GM15510 (cell line): ENCODE results near the gene ASTN1.

Experiments
- POLR2A ChIP-seq: IDR thresholded peaks from 3 replicates; pipeline ENCODE4 v1.6.1; 2011; ENCODE audit warnings: borderline replicate concordance; ENCODE audit not compliant: insufficient read length; ENCODE audit errors: extremely low read depth

ASTN1 gene

DNA sequence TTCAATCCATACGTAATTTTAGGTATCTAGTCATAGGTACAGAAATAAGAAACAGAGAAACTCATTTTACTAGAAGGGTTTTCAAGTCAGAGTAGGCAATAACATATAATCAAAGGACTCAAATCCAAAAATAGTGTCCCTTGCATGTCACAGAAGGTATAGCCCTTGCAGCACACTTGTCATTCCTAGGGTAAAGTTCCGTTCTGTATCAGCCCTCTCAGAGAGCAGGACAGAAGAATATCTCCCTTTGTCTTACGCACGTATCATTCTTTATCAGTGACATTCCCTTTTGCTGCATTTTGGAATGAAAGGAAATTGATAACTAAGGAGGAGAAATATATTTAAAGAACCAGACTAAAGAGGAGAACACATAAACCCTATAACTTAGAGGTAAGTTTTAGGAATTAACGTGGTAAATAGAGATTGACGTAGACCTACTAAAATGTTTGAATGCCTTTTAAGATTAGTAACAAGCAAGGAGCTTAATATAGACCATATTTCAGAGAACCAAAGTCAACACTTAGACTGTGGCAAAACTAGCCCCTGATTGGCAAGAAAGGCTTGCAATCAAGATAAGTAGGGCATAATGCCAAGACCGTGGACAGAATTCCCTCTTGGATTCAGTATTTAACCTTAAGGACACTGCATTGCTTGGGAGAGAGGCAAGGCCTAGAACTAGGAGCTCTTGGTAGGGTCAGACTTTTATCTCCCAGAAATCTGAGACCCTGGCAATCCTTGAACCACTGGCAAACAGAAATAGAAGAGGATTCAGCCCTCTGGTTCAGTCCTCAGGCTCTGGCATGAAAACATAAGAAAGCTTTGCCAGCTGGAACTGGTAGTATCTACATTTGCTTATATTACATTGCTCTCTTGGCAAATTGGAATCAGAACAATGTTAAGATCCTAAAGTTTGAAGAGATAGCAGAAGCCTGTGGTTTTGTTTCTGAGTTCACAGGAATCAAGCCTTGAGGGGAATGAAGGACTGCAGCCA lies 232.1 kb downstream of the ASTN1 start:
- TF ChIP-seq POLR2A = no peak

DNA sequence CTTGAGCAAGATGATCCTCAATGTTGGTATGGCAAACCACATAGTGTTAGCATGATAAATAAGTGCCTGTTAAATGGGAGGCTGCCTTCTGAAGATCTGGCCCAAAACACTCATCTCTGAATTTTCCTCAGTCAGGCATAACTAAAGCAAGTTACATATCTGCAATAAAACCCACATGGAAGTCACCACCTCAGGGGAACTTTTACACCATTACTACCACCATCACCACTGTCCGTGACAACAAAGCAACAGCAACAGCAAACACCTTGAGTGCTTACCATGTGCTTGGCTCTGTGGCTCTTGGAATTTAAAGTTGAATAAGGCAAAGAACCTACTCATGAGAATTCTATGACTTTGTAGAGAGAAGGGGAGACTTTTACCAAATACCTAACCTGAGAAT lies 233.0 kb downstream of the ASTN1 start:
- TF ChIP-seq POLR2A = no peak

DNA sequence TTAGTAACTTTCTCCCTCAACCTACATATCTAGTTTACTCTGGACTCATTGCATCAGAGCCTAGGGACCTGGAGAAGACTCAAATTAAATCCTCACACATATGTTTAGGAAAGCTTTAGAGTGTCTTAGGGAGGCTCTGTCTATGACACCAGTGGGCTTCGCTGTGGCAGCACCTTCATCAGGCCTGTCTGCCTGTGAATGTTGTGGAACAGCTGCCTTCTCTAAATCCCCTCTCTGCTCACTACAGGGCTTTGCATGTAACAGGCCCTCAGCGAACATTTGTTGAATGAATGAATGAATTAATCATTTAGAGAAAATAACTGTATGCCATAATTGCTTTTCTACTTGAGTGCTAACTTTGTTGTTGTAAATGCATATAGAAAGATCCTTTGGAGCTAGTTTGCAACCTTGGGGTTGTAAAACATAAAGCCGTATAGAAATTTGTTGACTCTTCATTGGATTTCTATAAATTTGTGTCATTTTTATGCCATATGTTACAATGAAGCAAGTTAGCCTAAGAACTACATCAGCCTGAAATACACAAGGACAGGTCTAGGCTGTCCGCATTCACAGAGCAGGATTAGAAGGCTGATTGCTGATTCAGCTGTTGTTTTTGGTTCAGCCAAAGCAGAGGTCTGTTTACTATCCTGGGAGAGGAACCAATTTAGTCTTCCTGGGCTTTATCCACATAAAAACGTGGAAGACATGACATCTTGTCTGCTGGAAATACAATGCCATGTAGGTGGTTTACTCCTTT lies 238.0 kb downstream of the ASTN1 start:
- TF ChIP-seq POLR2A = no peak

DNA sequence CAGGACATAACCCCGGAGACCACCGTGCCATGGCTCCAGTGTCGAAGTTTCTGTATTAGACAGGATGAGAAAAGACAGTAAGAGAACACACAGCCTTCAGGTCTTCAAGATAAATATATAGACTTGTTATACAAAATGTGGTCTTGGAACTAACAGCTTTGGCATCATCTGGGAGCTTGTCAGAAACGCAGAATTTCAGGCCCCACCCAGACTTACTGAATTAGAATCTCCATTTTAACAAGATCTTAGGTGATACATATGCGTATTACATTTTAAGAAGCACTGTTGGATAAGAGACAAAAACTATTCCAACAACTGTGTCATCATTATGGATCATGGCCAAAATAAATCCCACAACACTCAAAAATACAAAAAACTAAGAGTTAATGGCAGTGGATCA lies 239.3 kb downstream of the ASTN1 start:
- no peak for TF ChIP-seq POLR2A

DNA sequence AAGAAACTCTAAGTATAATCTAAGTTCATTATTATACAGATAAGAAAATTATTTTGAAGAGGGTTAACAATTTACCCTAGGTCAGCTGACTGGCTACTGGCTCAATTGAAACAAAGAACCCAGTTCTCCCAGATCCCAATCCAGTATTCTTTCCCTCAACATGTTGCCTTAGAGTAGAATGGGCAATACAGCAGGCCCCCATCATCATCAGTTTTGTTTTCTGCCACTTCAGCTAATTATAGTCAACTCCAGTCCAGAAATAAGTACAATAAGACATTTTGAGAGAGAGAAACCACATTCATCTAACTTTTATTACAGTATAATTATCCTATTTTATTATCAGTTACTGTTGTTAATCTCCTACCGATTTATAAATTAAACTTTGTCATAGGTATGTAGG lies 241.2 kb downstream of the ASTN1 start:
- TF ChIP-seq POLR2A = no peak

DNA sequence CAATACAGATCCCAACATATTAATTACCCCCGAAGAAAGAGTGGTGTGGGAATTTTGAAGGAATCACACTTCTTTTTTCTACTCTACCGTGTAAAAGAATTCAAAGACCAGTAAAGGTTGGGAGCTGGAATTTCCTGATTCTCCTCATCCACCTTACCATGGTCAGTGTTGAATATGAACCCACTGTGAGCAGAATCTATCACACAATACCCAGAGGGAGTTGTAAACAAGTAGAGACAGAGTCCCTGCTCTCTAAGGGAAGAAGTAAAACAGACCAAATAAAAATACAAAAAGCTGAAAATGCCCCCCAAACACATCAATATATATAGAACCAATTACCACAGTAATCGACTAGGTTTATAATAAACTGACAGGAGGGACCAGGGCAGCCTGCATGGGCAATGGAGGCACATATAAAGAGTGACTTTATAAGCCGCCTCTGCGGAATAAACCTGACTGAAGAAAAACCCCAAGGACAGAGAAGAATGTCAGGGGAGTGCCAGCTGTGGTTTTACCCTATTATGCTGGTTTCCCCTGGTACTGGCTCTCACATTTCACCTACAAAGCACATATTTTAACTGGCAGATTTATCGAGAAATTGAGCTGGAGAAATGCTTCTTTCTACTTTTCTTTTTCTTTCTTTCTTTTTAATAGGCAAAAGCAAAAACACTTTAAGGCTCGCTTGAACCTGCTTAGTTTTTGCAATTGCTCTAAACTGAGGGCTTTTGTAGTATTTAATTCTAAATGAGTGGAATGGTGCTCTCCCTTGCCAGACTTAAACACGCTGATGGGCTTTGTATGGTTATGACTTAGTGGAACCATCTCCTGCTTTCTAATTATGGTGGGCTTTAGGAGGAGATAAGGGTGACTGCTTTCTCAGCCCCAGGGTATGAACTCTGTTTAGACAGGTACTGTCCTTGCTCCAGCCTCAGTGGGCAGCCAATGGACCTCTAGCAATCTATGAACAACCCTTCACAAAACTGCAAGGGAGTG lies 244.8 kb downstream of the ASTN1 start:
- TF ChIP-seq POLR2A = no peak

DNA sequence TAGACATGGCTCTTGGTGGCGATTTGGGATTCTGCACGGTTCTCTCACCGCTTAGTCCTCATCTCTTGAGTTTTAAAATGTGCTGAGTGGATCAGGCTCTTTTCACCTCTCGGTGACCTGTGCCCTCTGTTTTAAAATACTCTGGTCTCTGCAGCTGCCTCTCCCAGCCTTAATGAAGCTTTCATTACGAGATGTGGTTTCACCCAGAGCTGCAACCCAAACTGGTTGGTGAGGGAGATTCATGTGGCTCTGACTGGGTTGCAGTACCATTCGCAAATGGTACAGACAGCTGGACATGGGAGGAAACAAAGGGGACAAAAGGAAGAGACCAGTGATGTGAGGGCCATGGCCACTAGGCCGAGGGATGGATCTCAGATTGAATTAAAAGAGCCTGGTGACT lies 258.9 kb downstream of the ASTN1 start:
- TF ChIP-seq POLR2A = no peak

DNA sequence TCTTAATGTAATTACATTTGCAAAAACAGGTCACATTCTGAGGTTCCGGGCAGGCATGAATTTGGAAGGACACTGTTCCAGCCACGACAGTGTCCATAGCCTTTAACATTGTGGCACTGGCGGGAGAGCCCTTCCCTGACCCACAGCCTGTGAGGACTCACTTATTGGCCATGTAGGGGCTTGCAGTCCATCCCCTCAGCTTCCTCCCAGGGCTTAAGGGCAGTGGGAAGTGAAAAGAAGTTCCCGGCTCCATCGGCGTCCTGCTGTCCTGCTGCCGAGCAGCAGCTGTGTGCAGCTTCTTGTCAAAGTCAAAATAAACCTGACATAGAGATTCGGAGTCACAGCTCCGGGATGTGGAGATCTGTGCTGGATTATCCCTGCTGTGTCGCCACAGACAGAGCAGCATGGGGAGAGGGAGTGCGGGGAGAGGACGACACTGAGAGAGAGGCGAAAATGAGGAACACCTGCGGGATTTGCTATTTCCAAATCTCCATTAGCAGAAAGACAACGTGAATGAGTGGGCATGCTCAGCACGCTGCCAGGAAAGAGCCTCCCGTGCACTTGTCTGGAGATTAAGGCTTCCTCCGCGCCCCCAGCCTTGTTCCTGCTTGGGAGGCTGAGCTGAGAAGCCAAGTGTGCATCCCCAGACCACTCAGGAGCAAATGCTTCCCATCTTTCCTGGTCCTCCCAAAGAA lies 260.3 kb downstream of the ASTN1 start:
- TF ChIP-seq POLR2A = no peak

DNA sequence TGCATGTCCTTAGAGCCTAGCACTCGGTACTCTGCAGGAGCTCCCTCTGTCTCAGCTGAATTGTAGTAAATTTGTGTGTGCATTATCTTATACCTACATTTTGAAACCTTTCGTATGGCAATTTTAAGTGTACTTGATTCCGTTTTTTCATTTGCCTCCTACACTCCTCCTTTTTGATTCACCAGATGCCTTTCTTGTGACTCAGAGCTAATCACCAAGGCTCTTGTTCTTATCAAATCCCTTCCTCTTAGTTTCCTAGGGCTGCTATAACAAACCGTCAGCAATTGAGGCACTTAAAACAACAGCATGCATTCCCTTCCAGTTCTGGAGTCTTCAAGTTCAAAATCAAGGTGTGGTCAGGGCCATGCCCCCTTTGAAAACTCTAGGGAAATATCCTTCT lies 261.0 kb downstream of the ASTN1 start:
- no peak for TF ChIP-seq POLR2A

DNA sequence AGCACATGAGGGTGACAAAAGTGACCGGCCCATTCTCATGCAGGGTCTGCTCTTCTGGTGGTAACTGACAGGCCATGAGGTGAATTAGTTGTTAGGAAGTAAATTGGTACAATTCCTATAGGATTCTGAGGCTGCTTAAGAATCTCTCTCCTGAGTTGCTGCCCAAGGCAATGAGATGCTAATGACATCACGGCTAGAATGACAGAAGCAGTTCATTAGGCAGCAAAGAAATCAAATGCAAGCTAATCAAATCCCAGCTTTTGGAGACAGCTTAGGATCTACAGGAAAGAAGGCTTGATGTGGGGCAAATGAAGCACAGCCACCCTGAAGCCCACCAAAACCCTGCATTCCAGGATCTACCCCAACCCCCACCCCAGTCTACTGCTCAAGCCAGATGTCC lies 265.2 kb downstream of the ASTN1 start:
- no peak for TF ChIP-seq POLR2A

DNA sequence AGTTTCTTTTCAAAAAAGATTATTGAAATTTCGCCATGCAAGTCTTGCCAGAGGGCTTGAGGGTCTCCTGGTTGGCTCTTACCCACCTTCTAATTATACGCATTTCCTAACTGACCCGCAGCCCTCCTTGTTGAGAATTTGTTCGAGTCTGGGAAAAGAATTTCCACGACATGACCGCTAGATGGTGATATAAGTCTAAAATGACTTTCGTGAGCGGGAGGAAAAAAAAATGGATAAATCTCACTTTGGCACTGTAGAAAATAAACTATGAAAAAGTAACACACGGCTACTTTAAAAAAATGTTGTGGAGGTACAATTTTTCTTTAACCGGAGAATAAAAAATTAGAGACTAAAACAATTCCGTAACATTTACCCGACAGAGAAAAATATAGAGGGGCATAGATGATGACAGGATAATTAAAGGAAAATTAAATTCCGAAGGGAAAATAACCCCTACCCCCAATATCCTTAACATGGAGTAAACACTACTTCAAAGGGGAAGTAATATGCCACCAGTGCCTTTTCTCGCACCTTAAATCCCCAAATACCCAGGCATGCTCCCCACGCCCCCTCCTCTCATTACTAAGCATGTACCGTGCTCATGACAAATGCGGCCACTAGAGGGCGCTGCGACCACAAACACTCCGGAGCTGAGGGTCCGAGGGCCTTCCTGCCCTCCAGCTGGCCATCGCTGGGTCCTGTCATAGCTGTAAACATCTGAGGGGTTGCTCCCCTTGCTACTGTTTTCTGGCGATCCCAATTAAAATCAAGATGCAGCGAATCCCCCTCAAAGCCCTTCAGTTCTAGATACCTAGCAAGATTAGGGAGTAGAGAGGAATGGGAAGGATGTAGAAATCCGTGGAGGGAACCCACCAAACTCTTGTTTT lies 266.9 kb downstream of the ASTN1 start:
- no peak for TF ChIP-seq POLR2A

DNA sequence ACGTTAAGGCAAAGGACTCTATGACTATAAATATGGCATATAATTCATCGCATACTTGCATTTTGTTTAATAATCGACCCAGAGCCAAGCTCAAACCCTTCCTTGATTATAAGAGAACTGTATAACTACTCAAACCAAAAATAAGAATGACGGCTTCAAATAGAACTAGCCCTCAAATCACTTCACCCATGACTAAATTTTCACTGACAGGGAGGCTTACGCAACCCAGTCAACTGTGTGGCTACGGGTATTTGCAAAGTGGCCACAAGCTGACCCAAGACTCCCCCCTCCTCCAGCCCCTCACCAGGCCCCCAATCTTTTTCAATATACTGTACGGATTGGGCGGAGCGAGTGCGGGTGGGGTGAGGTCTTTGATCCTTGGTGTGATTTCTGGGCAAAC lies 268.3 kb downstream of the ASTN1 start:
- TF ChIP-seq POLR2A = no peak

DNA sequence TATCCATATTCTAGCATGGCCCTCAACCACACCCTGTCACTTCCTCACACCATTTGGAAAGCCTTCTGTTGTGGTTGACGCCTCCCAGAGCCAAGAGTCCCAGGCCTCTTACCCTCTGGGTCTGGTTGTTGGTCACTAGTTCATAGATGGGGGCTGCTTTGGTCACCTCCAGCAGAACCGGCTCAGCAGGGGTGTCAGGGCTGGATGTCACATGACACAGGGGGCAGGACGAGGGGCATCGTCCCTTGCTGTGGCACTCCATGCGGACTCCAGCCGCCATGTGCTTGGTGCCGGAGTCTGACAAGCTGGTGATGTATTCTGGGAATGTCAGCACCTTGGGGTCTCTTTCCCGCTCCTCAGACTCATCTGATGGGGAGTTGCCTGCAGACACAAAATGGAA lies 270.1 kb downstream of the ASTN1 start:
- TF ChIP-seq POLR2A = no peak
